GM23248 (cell line): ENCODE data around the gene PLEKHA1. TPM values are rescaled to one million over a fixed set of nuclear protein-coding genes. Genes with fewer than 3 reads are reported as not detected.

Experiments used
- DNase-seq: peaks from one replicate; pipeline ENCODE4 v3.0.0-alpha.2; 2015
- H2AFZ ChIP-seq: fragments of 200-600 bp; sonication (generic); 2 replicates; pipeline ENCODE4 v1.6.1; 2016; ENCODE audit warnings: antibody characterized with exemption
- H3F3A ChIP-seq: fragments of 200-600 bp; sonication (generic); 2 replicates; pipeline ENCODE4 v1.6.1; 2016; ENCODE audit warnings: mild to moderate bottlenecking, antibody characterized with exemption, mixed run types; ENCODE audit not compliant: insufficient read depth
- H3K27ac ChIP-seq: fragments of 200-600 bp; sonication (generic); 2 replicates; pipeline ENCODE4 v1.5.1; 2016; ENCODE audit warnings: mild to moderate bottlenecking
- H3K27me3 ChIP-seq: fragments of 200-600 bp; sonication (generic); replicated peaks from 2 replicates; pipeline ENCODE4 v1.6.1; 2016; ENCODE audit warnings: mild to moderate bottlenecking; ENCODE audit not compliant: insufficient read depth
- H3K36me3 ChIP-seq: fragments of 200-600 bp; sonication (generic); 2 replicates; pipeline ENCODE4 v1.6.1; 2016; ENCODE audit warnings: low read depth, mild to moderate bottlenecking
- H3K4me1 ChIP-seq: fragments of 200-600 bp; sonication (generic); 2 replicates; pipeline ENCODE4 v1.6.1; 2016; ENCODE audit warnings: mild to moderate bottlenecking; ENCODE audit not compliant: insufficient read depth
- H3K4me2 ChIP-seq: fragments of 200-600 bp; sonication (generic); one replicate; pipeline ENCODE4 v1.6.1; 2016; ENCODE audit warnings: mild to moderate bottlenecking; ENCODE audit not compliant: unreplicated experiment
- H3K4me3 ChIP-seq: fragments of 200-600 bp; sonication (generic); 2 replicates; pipeline ENCODE4 v1.5.1; 2016; ENCODE audit warnings: mild to moderate bottlenecking
- H3K79me2 ChIP-seq: fragments of 200-600 bp; sonication (generic); 2 replicates; pipeline ENCODE4 v1.6.1; 2016; ENCODE audit warnings: mild to moderate bottlenecking; ENCODE audit not compliant: insufficient read depth
- H3K9ac ChIP-seq: fragments of 200-600 bp; sonication (generic); 2 replicates; pipeline ENCODE4 v1.6.1; 2016; ENCODE audit warnings: mild to moderate bottlenecking
- H3K9me2 ChIP-seq: fragments of 200-600 bp; sonication (generic); 2 replicates; pipeline ENCODE4 v1.6.1; 2016; ENCODE audit warnings: mixed run types, mild to moderate bottlenecking, moderate library complexity; ENCODE audit not compliant: insufficient read depth
- H3K9me3 ChIP-seq: fragments of 200-600 bp; sonication (generic); one replicate; pipeline ENCODE4 v1.6.1; 2017; ENCODE audit warnings: low read depth
- H4K20me1 ChIP-seq: fragments of 200-600 bp; sonication (generic); 2 replicates; pipeline ENCODE4 v1.6.0; 2016; ENCODE audit not compliant: insufficient read depth
- EZH2 ChIP-seq: fragments of 200-600 bp; sonication (generic); IDR thresholded peaks from 2 replicates; pipeline ENCODE4 v1.6.1; 2018; ENCODE audit warnings: antibody characterized with exemption, mild to moderate bottlenecking; ENCODE audit not compliant: insufficient read depth, poor library complexity, severe bottlenecking
- EZH2phosphoT487 ChIP-seq: fragments of 200-600 bp; sonication (generic); IDR thresholded peaks from 2 replicates; pipeline ENCODE4 v1.6.1; 2018; ENCODE audit warnings: antibody characterized with exemption, moderate library complexity, mild to moderate bottlenecking, low read depth; ENCODE audit not compliant: insufficient read depth
- WGBS, 2 experiments: methylation state at CpG; one replicate each; pipeline ENCODE4 v1.1.6; 2015 to 2017; ENCODE audit warnings: low lambda C conversion rate in 2 of 2, low coverage in 1 of 2; ENCODE audit errors: missing lambda C conversion rate in 2 of 2; 5-methylcytosine and 5-hydroxymethylcytosine counted together
- in situ Hi-C: fragments of 300-500 bp; cut with MboI; formaldehyde crosslinking; loops from 2 replicates; pipeline ENCODE4 v1.15.0; 2020
- polyA plus RNA-seq: library from polyadenylated mRNA; unstranded; fragments of >200 nt; fragmentation: Nextera tagmentation; extraction: Ambion mirVana; gene quantifications from 2 replicates; pipeline ENCODE4 v1.2.1, GENCODE V29; 2016
- total RNA-seq: library from RNA; depleted of rRNA; stranded (reverse); fragments of >200 nt; shearing (Covaris generic); gene quantifications from 2 replicates; pipeline ENCODE4 v1.2.3, GENCODE V29; 2014; rRNA removed

The PLEKHA1 gene
- 28.7 and 31.4 TPM in 2 replicates for total RNA-seq
- polyA plus RNA-seq = 39.0 and 41.0 TPM in 2 replicates

- Histone ChIP-seq H3K4me1 (peaks cover 17% of the 10 kb centered on the region), H3K4me2 (peak within 1 kb of the TSS; percentile 94)
- 1% methylated on average over 69 to 71 of the region's 71 CpGs for WGBS, 2 experiments
These were observed at the start of gene PLEKHA1 for GRCh38 chr10:122374237-122374858. TSS of gene PLEKHA1 (plus strand) at chr10:122374708. CDS start at chr10:122393201, 18,493 bp downstream.

DNA sequence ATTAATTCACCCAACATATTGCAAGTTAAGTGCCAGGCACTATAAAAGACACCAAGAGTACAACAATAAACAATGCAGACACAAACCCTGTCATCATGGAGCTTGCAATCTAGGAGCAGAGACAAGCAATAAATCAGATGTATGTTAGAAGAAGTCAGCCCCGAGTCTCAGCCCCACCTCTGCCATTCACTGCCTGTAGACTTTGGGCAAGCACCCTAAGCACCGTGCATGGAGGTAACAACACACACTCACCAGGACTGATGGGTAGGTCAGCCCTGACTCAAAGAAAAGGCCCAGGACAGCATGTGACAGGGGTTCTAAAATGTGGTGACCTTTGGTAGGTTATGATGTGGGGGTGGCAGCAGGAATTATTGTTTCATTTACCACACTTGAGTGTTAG lies 49.3 kb upstream of the PLEKHA1 start:
- no peak overlapping the region for H3K4me2 ChIP-seq
- no peaks in the 10 kb centered on the region for H3K79me2 ChIP-seq
- H3K36me3 ChIP-seq = no peaks in the 10 kb centered on the region
- no peaks in the 10 kb centered on the region for H4K20me1 ChIP-seq
- H3K9me2 ChIP-seq = no peaks in the 10 kb centered on the region
- no peak overlapping the region for H3K4me3 ChIP-seq
- H3F3A ChIP-seq = peaks cover 9% of the 10 kb centered on the region; the same call in 1 of the 2 replicates
- H2AFZ ChIP-seq = no peak overlapping the region
- H3K27ac ChIP-seq = no peak overlapping the region
- H3K9ac ChIP-seq = no peak overlapping the region
- WGBS, 2 experiments = 53 to 57% methylated on average over 2 of the region's 2 CpGs
- in situ Hi-C loops = no loop called here
- H3K9me3 ChIP-seq = peaks cover 4% of the 10 kb centered on the region
- DNase-seq = no peak
- no peaks in the 10 kb centered on the region for H3K27me3 ChIP-seq
- H3K4me1 ChIP-seq = 0 out of 2 replicates have a peak, but pooled peaks cover 11% of the 10 kb centered on the region
- TF ChIP-seq EZH2 (no peak), EZH2phosphoT487 (no peak)

More at GRCh38 chr10:122374237-122374858, at the start of gene PLEKHA1:
- Histone ChIP-seq H3F3A (peaks cover 6% of the 10 kb centered on the region; the same call in 1 of the 2 replicates), H3K9me3 (no peaks in the 10 kb centered on the region), H3K79me2 (peaks cover 41% of the 10 kb centered on the region), H4K20me1 (no peaks in the 10 kb centered on the region), H3K36me3 (no peaks in the 10 kb centered on the region), H3K27me3 (no peaks in the 10 kb centered on the region), H2AFZ (peak within 1 kb of the TSS; percentile 97), H3K4me3 (peak within 1 kb of the TSS; percentile 88), H3K9me2 (no peaks in the 10 kb centered on the region), H3K27ac (peak within 1 kb of the TSS; percentile 61), H3K9ac (peak within 1 kb of the TSS; percentile 82)
- peak; percentile 98 for DNase-seq
- in situ Hi-C loops = no loop called here
- TF ChIP-seq EZH2 (no peak), EZH2phosphoT487 (no peak)

GRCh38 chr10:122326385-122326784 lies 48.1 kb upstream of the PLEKHA1 start:
- Histone ChIP-seq H3K9me2 (no peaks in the 10 kb centered on the region), H3K79me2 (no peaks in the 10 kb centered on the region), H2AFZ (no peak overlapping the region), H3K9ac (no peak overlapping the region), H3F3A (peaks cover 9% of the 10 kb centered on the region; the same call in 1 of the 2 replicates), H3K27me3 (no peaks in the 10 kb centered on the region), H3K4me1 (0 out of 2 replicates have a peak, but pooled peaks cover 11% of the 10 kb centered on the region), H3K4me3 (no peak overlapping the region), H3K27ac (no peak overlapping the region), H3K4me2 (no peak overlapping the region), H4K20me1 (no peaks in the 10 kb centered on the region), H3K36me3 (no peaks in the 10 kb centered on the region), H3K9me3 (no peaks in the 10 kb centered on the region)
- DNase-seq = no peak
- in situ Hi-C loops = no loop called here
- TF ChIP-seq EZH2 (no peak), EZH2phosphoT487 (no peak)
- WGBS, 2 experiments = 86 to 87% methylated on average over 5 of the region's 5 CpGs

DNA sequence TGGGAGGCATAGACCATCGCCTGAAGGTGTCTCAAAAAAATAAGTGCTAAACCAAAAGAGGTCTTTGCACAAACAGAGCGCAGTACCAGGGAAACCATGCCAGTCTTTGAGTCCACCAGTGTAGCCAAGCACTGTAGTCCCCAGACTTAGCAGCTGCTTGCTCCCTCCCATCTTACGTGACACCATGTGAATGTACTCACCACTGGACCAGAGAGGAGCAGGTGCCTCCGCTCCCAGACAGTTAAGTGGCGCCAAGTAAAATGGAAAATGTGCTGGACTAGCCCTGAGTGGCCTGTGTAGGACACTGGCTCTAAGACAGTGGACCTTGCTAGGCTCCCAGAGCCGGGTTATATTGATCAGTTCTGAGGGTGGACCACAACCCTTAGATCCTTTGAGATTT lies 47.7 kb upstream of the PLEKHA1 start:
- Histone ChIP-seq H3K4me1 (0 out of 2 replicates have a peak, but pooled peaks cover 11% of the 10 kb centered on the region), H3K27ac (no peak overlapping the region), H2AFZ (no peak overlapping the region), H3K9ac (no peak overlapping the region), H3K4me2 (no peak overlapping the region), H3K36me3 (no peaks in the 10 kb centered on the region), H3K9me2 (no peaks in the 10 kb centered on the region), H3K9me3 (no peaks in the 10 kb centered on the region), H3K4me3 (no peak overlapping the region), H4K20me1 (no peaks in the 10 kb centered on the region), H3K79me2 (no peaks in the 10 kb centered on the region), H3K27me3 (no peaks in the 10 kb centered on the region), H3F3A (peaks cover 9% of the 10 kb centered on the region; the same call in 1 of the 2 replicates)
- 83 to 85% methylated on average over 6 of the region's 6 CpGs for WGBS, 2 experiments
- in situ Hi-C loops = no loop called here
- TF ChIP-seq EZH2 (no peak), EZH2phosphoT487 (no peak)
- no peak for DNase-seq
